B cell (primary cell): ENCODE data around the gene PHEX. TPM values are rescaled to one million over a fixed set of nuclear protein-coding genes. Genes with fewer than 3 reads are reported as not detected.

ENCODE experiments used
- ATAC-seq: fragments of 200-7000 bp; cut with Tn5 transposase; one replicate; pipeline ENCODE4 v1.10.0; 2021; ENCODE audit warnings: low read depth, mild to moderate bottlenecking, moderate number of reproducible peaks, moderate library complexity
- CTCF ChIA-PET: fragments of 350-600 bp; sonication (Branson Sonifier 250); formaldehyde crosslinking; loops from one replicate; lab custom pipeline; 2021; ENCODE audit warnings: antibody characterized with exemption, inconsistent platforms; lab: Charles Lee
- POLR2A ChIA-PET: fragments of 350-600 bp; sonication (Branson Sonifier 250); formaldehyde crosslinking; loops from one replicate; lab custom pipeline; 2021; ENCODE audit warnings: antibody characterized with exemption; lab: Charles Lee
- DNase-seq: peaks from one replicate; pipeline ENCODE4 v3.0.0; 2013
- H2AFZ ChIP-seq: 2 replicates; pipeline ENCODE4 v1.6.1; 2012; ENCODE audit warnings: mild to moderate bottlenecking, low read depth, low read length; ENCODE audit not compliant: insufficient read depth, poor library complexity, severe bottlenecking
- H3K27ac ChIP-seq, 2 donors: 1 replicate in 1 of 2; 2 replicates in 1 of 2; pipeline ENCODE4 v1.5.1; 2012 to 2013; ENCODE audit warnings: low read length in 2 of 2, mild to moderate bottlenecking in 2 of 2, moderate library complexity in 1 of 2
- H3K27me3 ChIP-seq, 4 experiments: fragments of 200-600 bp in 1 of 4; sonication (generic) in 1 of 4; replicated peaks in 1 of 4; 1 replicate in 2 of 4; 2 replicates in 2 of 4; pipeline versions ENCODE4 v1.6.1 to v1.7.0; 2013 to 2016; ENCODE audit warnings: low read length in 3 of 4, mild to moderate bottlenecking in 2 of 4, mixed read lengths in 1 of 4, moderate library complexity in 1 of 4; ENCODE audit not compliant: insufficient read depth in 4 of 4, control insufficient read depth in 3 of 4; ENCODE audit errors: control extremely low read depth in 1 of 4
- H3K36me3 ChIP-seq, 2 experiments: replicated peaks in 1 of 2; 1 replicate in 1 of 2; 2 replicates in 1 of 2; pipeline versions ENCODE4 v1.6.1 to v1.7.1; 2013; ENCODE audit warnings: low read length in 1 of 2; ENCODE audit not compliant: insufficient read depth in 2 of 2, control insufficient read depth in 1 of 2; ENCODE audit errors: control extremely low read depth in 1 of 2, extremely low read depth in 1 of 2
- H3K4me1 ChIP-seq, 2 donors: fragments of 200-600 bp in 1 of 2; sonication (generic) in 1 of 2; 1 replicate in 1 of 2; 2 replicates in 1 of 2; pipeline versions ENCODE4 v1.5.1 to v1.6.1; 2013 to 2017; ENCODE audit warnings: low read length in 2 of 2; ENCODE audit not compliant: control insufficient read depth in 2 of 2, insufficient read depth in 2 of 2
- H3K4me2 ChIP-seq: replicated peaks from 2 replicates; pipeline ENCODE3; 2012; ENCODE audit warnings: mild to moderate bottlenecking, low read depth, low read length; ENCODE audit not compliant: poor library complexity, severe bottlenecking
- H3K4me3 ChIP-seq, 5 experiments: fragments of 200-600 bp in 1 of 5; sonication (generic) in 1 of 5; 1 replicate in 3 of 5; 2 replicates in 2 of 5; pipeline versions ENCODE4 v1.5.1 to v1.7.0; 2011 to 2016; ENCODE audit warnings: low read length in 4 of 5, mild to moderate bottlenecking in 4 of 5, low read depth in 2 of 5, control low read depth in 1 of 5, moderate library complexity in 1 of 5; ENCODE audit not compliant: insufficient read depth in 1 of 5; ENCODE audit errors: control extremely low read depth in 1 of 5, extremely low read depth in 1 of 5
- H3K79me2 ChIP-seq: fragments of 200-600 bp; sonication (generic); one replicate; pipeline ENCODE4 v1.6.0; 2016; ENCODE audit warnings: low read length; ENCODE audit not compliant: control insufficient read depth, insufficient read depth
- H3K9ac ChIP-seq: fragments of 200-600 bp; sonication (generic); 2 replicates; pipeline ENCODE4 v1.6.1; 2017; ENCODE audit warnings: mild to moderate bottlenecking, low read length, moderate library complexity
- H3K9me3 ChIP-seq, 3 donors: one replicate each; pipeline versions ENCODE4 v1.6.1 to v1.7.1; 2013; ENCODE audit warnings: low read length in 2 of 3; ENCODE audit not compliant: control insufficient read depth in 2 of 3, insufficient read depth in 1 of 3; ENCODE audit errors: control extremely low read depth in 1 of 3
- H4K20me1 ChIP-seq: 2 replicates; pipeline ENCODE4 v1.6.0; 2012; ENCODE audit warnings: mild to moderate bottlenecking, low read length; ENCODE audit not compliant: insufficient read depth, control insufficient read depth, poor library complexity, severe bottlenecking
- H3K27ac Mint-ChIP-seq: one replicate; pipeline ENCODE4 v1.8.0; 2021; ENCODE audit warnings: mixed read lengths
- H3K27me3 Mint-ChIP-seq: one replicate; pipeline ENCODE4 v1.8.0; 2021; ENCODE audit warnings: mixed read lengths
- H3K4me1 Mint-ChIP-seq: one replicate; pipeline ENCODE4 v1.8.0; 2021; ENCODE audit warnings: mixed read lengths
- H3K4me3 Mint-ChIP-seq: one replicate; pipeline ENCODE4 v1.8.0; 2021; ENCODE audit warnings: mixed read lengths
- H3K9me3 Mint-ChIP-seq: one replicate; pipeline ENCODE4 v1.8.0; 2022; ENCODE audit warnings: mixed read lengths; ENCODE audit not compliant: insufficient read depth
- EZH2 ChIP-seq: IDR thresholded peaks from 2 replicates; pipeline ENCODE4 v1.6.1; 2012; ENCODE audit warnings: borderline replicate concordance, low read depth, mild to moderate bottlenecking, moderate library complexity, low read length; ENCODE audit not compliant: insufficient read depth, poor library complexity, severe bottlenecking
- WGBS: methylation state at CpG from one replicate; pipeline ENCODE4 v1.1.5; 2013; ENCODE audit warnings: missing lambda C conversion rate; ENCODE audit not compliant: insufficient coverage; 5-methylcytosine and 5-hydroxymethylcytosine counted together
- intact Hi-C: fragments of 100-400 bp; cut with micrococcal nuclease; formaldehyde crosslinking; loops from one replicate; pipeline ENCODE4 v1.10.0; 2022
- polyA plus RNA-seq: library from polyadenylated mRNA; depleted of rRNA; stranded (reverse); fragments of >200 nt; gene quantifications from 2 replicates; pipeline ENCODE4 v1.2.3, GENCODE V29; 2012
- total RNA-seq, 2 donors: library from RNA; stranded (reverse); fragments of 120-200 nt in 1 of 2; gene quantifications; 1 replicate in 1 of 2; 2 replicates in 1 of 2; pipeline versions ENCODE4 v1.2.3 to v1.2.4, GENCODE V29; 2013 to 2022
- TF ChIP-seq, protein P1 (sequence below): fragments of 200-600 bp; IDR thresholded peaks from one replicate; pipeline ENCODE4 v1.8.0; 2022; ENCODE audit warnings: antibody characterized with exemption, mild to moderate bottlenecking

The PHEX gene
- total and polyA plus RNA-seq, 2 donors (not counting 1 experiment from before 2014, with no cell fraction given), result 0.01 to 0.15 TPM

DNA sequence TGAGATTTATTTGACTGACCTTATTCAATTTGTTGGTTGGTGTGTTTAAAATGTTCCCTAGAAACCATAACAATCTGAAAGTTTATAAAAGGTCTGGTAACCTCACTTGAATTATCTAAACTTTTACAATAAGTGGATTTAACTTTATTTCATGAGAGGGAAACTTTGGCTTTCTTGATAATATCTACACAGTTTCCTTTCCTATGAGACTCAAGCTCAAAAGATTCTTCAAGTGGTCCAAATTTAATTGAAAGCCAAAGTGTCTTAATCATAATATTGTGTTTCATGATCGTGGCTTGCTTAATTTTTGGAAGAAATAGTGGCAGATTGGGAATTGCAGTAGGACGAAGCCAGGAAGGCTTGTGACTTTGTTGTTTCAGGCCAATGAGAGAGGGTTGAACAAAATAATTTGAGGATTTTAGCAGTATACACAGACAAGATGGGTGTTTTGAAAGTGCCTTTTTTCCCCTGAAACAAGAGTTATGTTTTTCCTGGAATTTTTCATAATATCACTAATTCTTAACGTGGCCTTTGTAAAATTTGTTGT is 55.0 kb downstream of the PHEX start:
- Mint-ChIP-seq H3K4me3 (no peak overlapping the region), H3K4me1 (no peaks in the 10 kb centered on the region), H3K9me3 (peaks cover 2% of the 10 kb centered on the region), H3K27me3 (no peaks in the 10 kb centered on the region), H3K27ac (no peak overlapping the region)
- TF ChIP-seq, protein P1, sequence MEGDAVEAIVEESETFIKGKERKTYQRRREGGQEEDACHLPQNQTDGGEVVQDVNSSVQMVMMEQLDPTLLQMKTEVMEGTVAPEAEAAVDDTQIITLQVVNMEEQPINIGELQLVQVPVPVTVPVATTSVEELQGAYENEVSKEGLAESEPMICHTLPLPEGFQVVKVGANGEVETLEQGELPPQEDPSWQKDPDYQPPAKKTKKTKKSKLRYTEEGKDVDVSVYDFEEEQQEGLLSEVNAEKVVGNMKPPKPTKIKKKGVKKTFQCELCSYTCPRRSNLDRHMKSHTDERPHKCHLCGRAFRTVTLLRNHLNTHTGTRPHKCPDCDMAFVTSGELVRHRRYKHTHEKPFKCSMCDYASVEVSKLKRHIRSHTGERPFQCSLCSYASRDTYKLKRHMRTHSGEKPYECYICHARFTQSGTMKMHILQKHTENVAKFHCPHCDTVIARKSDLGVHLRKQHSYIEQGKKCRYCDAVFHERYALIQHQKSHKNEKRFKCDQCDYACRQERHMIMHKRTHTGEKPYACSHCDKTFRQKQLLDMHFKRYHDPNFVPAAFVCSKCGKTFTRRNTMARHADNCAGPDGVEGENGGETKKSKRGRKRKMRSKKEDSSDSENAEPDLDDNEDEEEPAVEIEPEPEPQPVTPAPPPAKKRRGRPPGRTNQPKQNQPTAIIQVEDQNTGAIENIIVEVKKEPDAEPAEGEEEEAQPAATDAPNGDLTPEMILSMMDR, result no peak
- no peak for TF ChIP-seq EZH2
- DNase-seq (no peak), ATAC-seq (no peak)
- ChIA-PET POLR2A (no interaction called here), CTCF (no interaction called here)
- WGBS, result no CpG with 5 or more reads among the region's 3 CpGs
- Histone ChIP-seq H3K4me1 (no peaks in the 10 kb centered on the region), H3K4me3 (no peak overlapping the region), H3K9me3 (no peaks in the 10 kb centered on the region), H3K27ac (no peak overlapping the region), H3K36me3 (no peaks in the 10 kb centered on the region), H3K4me2 (no peak overlapping the region), H4K20me1 (no peaks in the 10 kb centered on the region), H3K9ac (no peak overlapping the region), H2AFZ (no peak overlapping the region), H3K79me2 (no peaks in the 10 kb centered on the region), H3K27me3 (no peaks in the 10 kb centered on the region)
- intact Hi-C loops, result no loop called here

DNA sequence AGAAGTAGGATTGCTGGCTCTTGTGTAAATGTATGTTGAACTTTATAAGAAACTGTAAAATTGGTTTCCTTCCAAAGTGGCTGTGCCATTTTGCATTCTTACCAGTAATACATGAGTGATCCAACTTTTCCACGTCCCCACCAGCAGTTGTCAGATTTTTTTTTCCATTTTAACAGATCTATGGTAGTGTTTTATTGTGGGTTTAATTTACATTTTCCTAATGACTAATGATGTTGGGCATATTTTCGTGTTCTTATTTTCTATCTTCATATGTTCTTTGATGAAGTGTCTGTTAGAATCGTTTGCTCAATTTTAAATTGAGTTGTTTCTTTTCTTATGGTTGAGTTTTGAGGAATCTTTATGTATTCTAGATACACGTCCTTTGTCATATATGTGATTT is 56.2 kb downstream of the PHEX start:
- ATAC-seq, result no peak
- ChIA-PET CTCF (no interaction called here), POLR2A (no interaction called here)
- H3K27me3 ChIP-seq, result no peaks in the 10 kb centered on the region
- H3K27me3 Mint-ChIP-seq, result no peaks in the 10 kb centered on the region
- H3K4me1 Mint-ChIP-seq, result no peaks in the 10 kb centered on the region
- H2AFZ ChIP-seq, result no peak overlapping the region
- H3K36me3 ChIP-seq, result no peaks in the 10 kb centered on the region
- TF ChIP-seq, protein P1, result no peak
- no peak for TF ChIP-seq EZH2
- no peak overlapping the region for H3K4me2 ChIP-seq
- H3K79me2 ChIP-seq, result no peaks in the 10 kb centered on the region
- H3K9me3 Mint-ChIP-seq, result peaks cover 3% of the 10 kb centered on the region
- no peaks in the 10 kb centered on the region for H3K4me1 ChIP-seq
- WGBS, result no CpG with 5 or more reads among the region's 4 CpGs
- H3K4me3 Mint-ChIP-seq, result no peak overlapping the region
- H3K9ac ChIP-seq, result no peak overlapping the region
- no peak overlapping the region for H3K27ac ChIP-seq
- DNase-seq, result no peak
- no peak overlapping the region for H3K4me3 ChIP-seq
- intact Hi-C loops, result no loop called here
- no peak overlapping the region for H3K27ac Mint-ChIP-seq
- H3K9me3 ChIP-seq, result no peaks in the 10 kb centered on the region
- no peaks in the 10 kb centered on the region for H4K20me1 ChIP-seq
